ENCODE results near the gene PKNOX2.

DNA sequence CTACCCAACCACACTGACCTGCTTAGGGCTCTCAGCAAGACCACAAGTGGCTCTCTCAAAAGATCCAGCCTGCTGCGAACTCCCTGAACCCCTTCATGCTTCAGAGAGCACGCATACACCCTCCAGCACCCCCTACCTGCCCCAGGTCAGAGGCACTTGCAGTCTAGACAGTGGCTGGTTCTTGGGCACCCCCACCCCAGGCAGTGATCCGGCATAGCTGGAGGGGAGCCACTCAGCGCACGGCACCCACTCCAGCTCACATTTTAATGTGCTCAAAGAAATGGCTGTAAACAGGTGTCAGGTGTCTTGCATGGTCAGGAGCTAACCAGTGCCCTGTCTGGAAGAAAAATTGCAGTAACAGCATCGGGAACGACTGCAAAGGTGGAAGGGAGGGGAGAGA is 140.8 kb downstream of the PKNOX2 start:
- TF ChIP-seq, protein P1, sequence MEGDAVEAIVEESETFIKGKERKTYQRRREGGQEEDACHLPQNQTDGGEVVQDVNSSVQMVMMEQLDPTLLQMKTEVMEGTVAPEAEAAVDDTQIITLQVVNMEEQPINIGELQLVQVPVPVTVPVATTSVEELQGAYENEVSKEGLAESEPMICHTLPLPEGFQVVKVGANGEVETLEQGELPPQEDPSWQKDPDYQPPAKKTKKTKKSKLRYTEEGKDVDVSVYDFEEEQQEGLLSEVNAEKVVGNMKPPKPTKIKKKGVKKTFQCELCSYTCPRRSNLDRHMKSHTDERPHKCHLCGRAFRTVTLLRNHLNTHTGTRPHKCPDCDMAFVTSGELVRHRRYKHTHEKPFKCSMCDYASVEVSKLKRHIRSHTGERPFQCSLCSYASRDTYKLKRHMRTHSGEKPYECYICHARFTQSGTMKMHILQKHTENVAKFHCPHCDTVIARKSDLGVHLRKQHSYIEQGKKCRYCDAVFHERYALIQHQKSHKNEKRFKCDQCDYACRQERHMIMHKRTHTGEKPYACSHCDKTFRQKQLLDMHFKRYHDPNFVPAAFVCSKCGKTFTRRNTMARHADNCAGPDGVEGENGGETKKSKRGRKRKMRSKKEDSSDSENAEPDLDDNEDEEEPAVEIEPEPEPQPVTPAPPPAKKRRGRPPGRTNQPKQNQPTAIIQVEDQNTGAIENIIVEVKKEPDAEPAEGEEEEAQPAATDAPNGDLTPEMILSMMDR (conservative IDR thresholded peaks at IDR 0.05; ENCODE audit: low read length): no peak
- TF ChIP-seq EZH2phosphoT487 (IDR thresholded peaks at IDR 0.05; ENCODE audit: borderline replicate concordance, low read depth, low read length): no peak

All from OCI-LY7 (cell line).